ENCODE measurements around the gene PRKN.

PRKN gene

GRCh38 chr6:162181741-162182401 lies 545.7 kb downstream of the PRKN start:
- TF ChIP-seq ZNF350 (tag by site-specific recombination; IDR thresholded peaks at IDR 0.05): no peak

DNA sequence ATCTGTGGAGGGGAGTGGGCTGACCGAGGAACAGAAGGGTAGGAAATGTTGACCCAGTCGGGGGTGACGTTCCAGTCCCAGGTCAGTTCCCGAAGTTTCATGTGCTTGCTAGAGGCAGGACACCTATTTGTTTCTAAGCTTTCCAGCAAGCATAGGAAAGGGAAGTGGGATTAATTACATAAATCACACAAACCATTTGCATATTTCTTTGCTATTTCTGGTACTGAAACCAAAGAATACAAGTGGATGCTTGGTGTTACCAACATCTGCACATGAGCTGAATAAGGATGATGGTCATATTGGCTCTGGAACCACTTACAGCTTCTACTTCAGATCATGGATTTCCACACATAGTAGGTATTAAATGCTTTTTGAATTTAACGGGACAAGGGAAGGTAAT lies 546.5 kb downstream of the PRKN start:
- no peak overlapping the region for H3K27ac ChIP-seq (ENCODE audit: extremely low read depth, low read depth, low read length)
- CTCF ChIA-PET: interaction anchor here (0.7 kb wide), 2 partner anchors 152 to 787 kb away, joined by 3 read pairs; no protein-coding TSS in a partner anchor

More at GRCh38 chr6:162181741-162182401, 545.7 kb downstream of the PRKN start:
- Histone ChIP-seq H3K9me3 (ENCODE audit: control insufficient read depth, insufficient read depth, low read depth, low read length) (no peaks in the 10 kb centered on the region), H3K27ac (ENCODE audit: extremely low read depth, low read depth, low read length) (no peak overlapping the region), H3K4me3 (ENCODE audit: low read depth, low read length) (no peak overlapping the region), H3K4me1 (ENCODE audit: control insufficient read depth, insufficient read depth, low read length) (no peaks in the 10 kb centered on the region), H3K36me3 (ENCODE audit: control insufficient read depth in 2 of 2, insufficient read depth in 1 of 2, low read length in 2 of 2) (no peaks in the 10 kb centered on the region)
- ChIA-PET CTCF (no interaction called here), POLR2A (no interaction called here)

DNA sequence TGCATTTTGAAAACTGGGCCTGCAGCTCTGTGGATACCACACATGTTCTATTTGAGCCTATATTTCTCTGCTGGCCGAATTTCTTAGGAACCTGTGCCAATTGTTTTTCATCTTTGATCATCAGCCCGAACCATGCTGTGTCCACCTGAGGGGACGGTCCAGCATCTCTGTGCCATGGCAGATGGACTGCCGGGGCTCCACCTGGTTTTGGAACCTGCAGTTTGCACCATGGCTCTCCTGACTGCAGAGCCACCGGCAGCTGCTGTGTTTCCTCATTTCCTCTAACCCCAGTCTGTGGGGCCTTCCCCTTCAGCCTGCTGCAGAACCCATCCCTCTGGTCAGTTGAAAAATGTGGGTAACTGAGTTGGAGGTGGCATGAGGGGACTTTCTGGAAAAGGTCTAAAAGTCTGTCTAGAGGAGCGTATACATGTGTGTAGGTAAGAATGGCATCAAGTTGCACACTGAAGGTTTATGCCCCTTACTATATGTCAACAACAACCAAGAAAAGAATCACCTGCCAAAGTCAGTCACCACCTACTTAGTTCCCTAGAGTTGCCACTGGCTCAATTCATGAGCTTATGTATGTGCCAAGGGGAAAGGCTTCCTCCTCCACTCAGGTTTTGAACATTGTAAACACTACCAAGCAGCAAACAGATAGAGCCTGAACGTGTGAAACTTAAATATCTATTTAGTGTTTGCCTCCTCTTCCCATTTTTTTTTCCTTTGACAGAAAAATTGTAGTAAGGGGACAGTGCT lies 548.2 kb downstream of the PRKN start:
- Histone ChIP-seq H3K4me1 (ENCODE audit: control insufficient read depth, insufficient read depth, low read length) (no peaks in the 10 kb centered on the region), H3K36me3 (ENCODE audit: control insufficient read depth in 2 of 2, insufficient read depth in 1 of 2, low read length in 2 of 2) (no peaks in the 10 kb centered on the region), H3K27ac (ENCODE audit: extremely low read depth, low read depth, low read length) (no peak overlapping the region), H3K9me3 (ENCODE audit: control insufficient read depth, insufficient read depth, low read depth, low read length) (no peaks in the 10 kb centered on the region), H3K4me3 (ENCODE audit: low read depth, low read length) (no peak overlapping the region)
- POLR2A ChIA-PET: no interaction called here
- CTCF ChIA-PET: no interaction called here
- TF ChIP-seq ZNF785 (tag by site-specific recombination; IDR thresholded peaks at IDR 0.05) (no peak), ZNF600 (tag by site-specific recombination; IDR thresholded peaks at IDR 0.05) (no peak), ZNF280D (tag by site-specific recombination; IDR thresholded peaks at IDR 0.05) (no peak), ZXDB (tag by site-specific recombination; IDR thresholded peaks at IDR 0.05) (no peak), ZNF777 (tag by site-specific recombination; IDR thresholded peaks at IDR 0.05; ENCODE audit: borderline replicate concordance) (no peak), ZNF791 (tag by site-specific recombination; IDR thresholded peaks at IDR 0.05) (no peak), KLF9 (tag by site-specific recombination; IDR thresholded peaks at IDR 0.05; ENCODE audit: low read depth) (no peak)

More for the DNA sequence above, 546.5 kb downstream of the PRKN start:
- Histone ChIP-seq H3K36me3 (ENCODE audit: control insufficient read depth in 2 of 2, insufficient read depth in 1 of 2, low read length in 2 of 2) (no peaks in the 10 kb centered on the region), H3K4me1 (ENCODE audit: control insufficient read depth, insufficient read depth, low read length) (no peaks in the 10 kb centered on the region), H3K9me3 (ENCODE audit: control insufficient read depth, insufficient read depth, low read depth, low read length) (no peaks in the 10 kb centered on the region), H3K4me3 (ENCODE audit: low read depth, low read length) (no peak overlapping the region)
- no peak for TF ChIP-seq MYNN (tag by site-specific recombination; IDR thresholded peaks at IDR 0.05; ENCODE audit: borderline replicate concordance)
- TF ChIP-seq ZNF24 (tag by site-specific recombination; IDR thresholded peaks at IDR 0.05): no peak
- no peak for TF ChIP-seq ZEB2 (tag by site-specific recombination; IDR thresholded peaks at IDR 0.05)
- no peak for TF ChIP-seq ZNF311 (tag by site-specific recombination; IDR thresholded peaks at IDR 0.05; ENCODE audit: borderline replicate concordance)
- TF ChIP-seq ZNF202 (tag by site-specific recombination; IDR thresholded peaks at IDR 0.05; ENCODE audit: borderline replicate concordance): no peak
- no peak for TF ChIP-seq PRDM1 (tag by site-specific recombination; IDR thresholded peaks at IDR 0.05)
- no peak for TF ChIP-seq ZNF155 (tag by site-specific recombination; IDR thresholded peaks at IDR 0.05)
- no peak for TF ChIP-seq ZNF16 (tag by site-specific recombination; IDR thresholded peaks at IDR 0.05; ENCODE audit: low read depth)
- no peak for TF ChIP-seq ZNF23 (tag by site-specific recombination; IDR thresholded peaks at IDR 0.05; ENCODE audit: borderline replicate concordance)
- no peak for TF ChIP-seq ZNF473 (tag by site-specific recombination; IDR thresholded peaks at IDR 0.05)
- no peak for TF ChIP-seq ZBTB17 (tag by site-specific recombination; IDR thresholded peaks at IDR 0.05)
- TF ChIP-seq, protein P1, sequence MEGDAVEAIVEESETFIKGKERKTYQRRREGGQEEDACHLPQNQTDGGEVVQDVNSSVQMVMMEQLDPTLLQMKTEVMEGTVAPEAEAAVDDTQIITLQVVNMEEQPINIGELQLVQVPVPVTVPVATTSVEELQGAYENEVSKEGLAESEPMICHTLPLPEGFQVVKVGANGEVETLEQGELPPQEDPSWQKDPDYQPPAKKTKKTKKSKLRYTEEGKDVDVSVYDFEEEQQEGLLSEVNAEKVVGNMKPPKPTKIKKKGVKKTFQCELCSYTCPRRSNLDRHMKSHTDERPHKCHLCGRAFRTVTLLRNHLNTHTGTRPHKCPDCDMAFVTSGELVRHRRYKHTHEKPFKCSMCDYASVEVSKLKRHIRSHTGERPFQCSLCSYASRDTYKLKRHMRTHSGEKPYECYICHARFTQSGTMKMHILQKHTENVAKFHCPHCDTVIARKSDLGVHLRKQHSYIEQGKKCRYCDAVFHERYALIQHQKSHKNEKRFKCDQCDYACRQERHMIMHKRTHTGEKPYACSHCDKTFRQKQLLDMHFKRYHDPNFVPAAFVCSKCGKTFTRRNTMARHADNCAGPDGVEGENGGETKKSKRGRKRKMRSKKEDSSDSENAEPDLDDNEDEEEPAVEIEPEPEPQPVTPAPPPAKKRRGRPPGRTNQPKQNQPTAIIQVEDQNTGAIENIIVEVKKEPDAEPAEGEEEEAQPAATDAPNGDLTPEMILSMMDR (tag by site-specific recombination; IDR thresholded peaks at IDR 0.05): no peak
- no peak for TF ChIP-seq HOXC10 (CRISPR knock-in tag; IDR thresholded peaks at IDR 0.05)
- TF ChIP-seq, protein P2, sequence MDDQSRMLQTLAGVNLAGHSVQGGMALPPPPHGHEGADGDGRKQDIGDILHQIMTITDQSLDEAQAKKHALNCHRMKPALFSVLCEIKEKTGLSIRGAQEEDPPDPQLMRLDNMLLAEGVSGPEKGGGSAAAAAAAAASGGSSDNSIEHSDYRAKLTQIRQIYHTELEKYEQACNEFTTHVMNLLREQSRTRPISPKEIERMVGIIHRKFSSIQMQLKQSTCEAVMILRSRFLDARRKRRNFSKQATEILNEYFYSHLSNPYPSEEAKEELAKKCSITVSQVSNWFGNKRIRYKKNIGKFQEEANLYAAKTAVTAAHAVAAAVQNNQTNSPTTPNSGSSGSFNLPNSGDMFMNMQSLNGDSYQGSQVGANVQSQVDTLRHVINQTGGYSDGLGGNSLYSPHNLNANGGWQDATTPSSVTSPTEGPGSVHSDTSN (CRISPR knock-in tag; IDR thresholded peaks at IDR 0.05): no peak
- no peak for TF ChIP-seq ZNF785 (tag by site-specific recombination; IDR thresholded peaks at IDR 0.05)
- no peak for TF ChIP-seq ZNF157 (tag by site-specific recombination; IDR thresholded peaks at IDR 0.05)
- TF ChIP-seq, protein P3, sequence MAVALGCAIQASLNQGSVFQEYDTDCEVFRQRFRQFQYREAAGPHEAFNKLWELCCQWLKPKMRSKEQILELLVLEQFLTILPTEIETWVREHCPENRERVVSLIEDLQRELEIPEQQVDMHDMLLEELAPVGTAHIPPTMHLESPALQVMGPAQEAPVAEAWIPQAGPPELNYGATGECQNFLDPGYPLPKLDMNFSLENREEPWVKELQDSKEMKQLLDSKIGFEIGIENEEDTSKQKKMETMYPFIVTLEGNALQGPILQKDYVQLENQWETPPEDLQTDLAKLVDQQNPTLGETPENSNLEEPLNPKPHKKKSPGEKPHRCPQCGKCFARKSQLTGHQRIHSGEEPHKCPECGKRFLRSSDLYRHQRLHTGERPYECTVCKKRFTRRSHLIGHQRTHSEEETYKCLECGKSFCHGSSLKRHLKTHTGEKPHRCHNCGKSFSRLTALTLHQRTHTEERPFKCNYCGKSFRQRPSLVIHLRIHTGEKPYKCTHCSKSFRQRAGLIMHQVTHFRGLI (tag by site-specific recombination; IDR thresholded peaks at IDR 0.05): no peak
- no peak for TF ChIP-seq ZNF76 (tag by site-specific recombination; IDR thresholded peaks at IDR 0.05; ENCODE audit: borderline replicate concordance, low read depth)
- no peak for TF ChIP-seq ZNF292 (tag by site-specific recombination; IDR thresholded peaks at IDR 0.05; ENCODE audit: borderline replicate concordance, low read depth)
- no peak for TF ChIP-seq ZNF324 (tag by site-specific recombination; IDR thresholded peaks at IDR 0.05)
- POLR2A ChIA-PET: no interaction called here
